CD4-positive, alpha-beta T cell treated with Interleukin-6 for 4 hours (primary cell): ENCODE results near the gene SLIT1.
A peak's percentile ranks its signal among the peaks of the same experiment; 100 is the strongest.

Experiments
- DNase-seq: peaks from one replicate; pipeline ENCODE4 v3.0.0-alpha.2; 2020; ENCODE audit warnings: mixed read lengths

The SLIT1 gene

GRCh38 chr10:97078261-97078937 lies 107.4 kb downstream of the SLIT1 start:
- no peak for DNase-seq

GRCh38 chr10:97076781-97077180 lies 109.0 kb downstream of the SLIT1 start:
- no peak for DNase-seq

GRCh38 chr10:97075961-97076525 lies 109.7 kb downstream of the SLIT1 start:
- DNase-seq, result no peak

- DNase-seq, result no peak
Observed at GRCh38 chr10:97075421-97075820, 110.3 kb downstream of the SLIT1 start.

- DNase-seq, result no peak
Observed at GRCh38 chr10:97074256-97075145, 111.3 kb downstream of the SLIT1 start.

GRCh38 chr10:97072851-97073665 lies 112.7 kb downstream of the SLIT1 start:
- peak; percentile 78 for DNase-seq

GRCh38 chr10:97071496-97071895 lies 114.3 kb downstream of the SLIT1 start:
- DNase-seq, result no peak

GRCh38 chr10:97069576-97070362 lies 116.0 kb downstream of the SLIT1 start:
- no peak for DNase-seq

GRCh38 chr10:97069026-97069425 lies 116.7 kb downstream of the SLIT1 start:
- no peak for DNase-seq

GRCh38 chr10:97067716-97068391 lies 117.9 kb downstream of the SLIT1 start:
- no peak for DNase-seq

- DNase-seq, result no peak
Observed at GRCh38 chr10:97066877-97067555, 118.7 kb downstream of the SLIT1 start.

GRCh38 chr10:97065686-97066660 lies 119.8 kb downstream of the SLIT1 start:
- no peak for DNase-seq

- DNase-seq, result no peak
Observed at GRCh38 chr10:97065128-97065527, 120.6 kb downstream of the SLIT1 start.

- no peak for DNase-seq
Observed at GRCh38 chr10:97063983-97064837, 121.5 kb downstream of the SLIT1 start.

GRCh38 chr10:97063271-97063982 lies 122.3 kb downstream of the SLIT1 start:
- no peak for DNase-seq

- no peak for DNase-seq
Observed at GRCh38 chr10:97062456-97062855, 123.3 kb downstream of the SLIT1 start.

- no peak for DNase-seq
Observed at GRCh38 chr10:97062046-97062445, 123.7 kb downstream of the SLIT1 start.

- DNase-seq, result no peak
Observed at GRCh38 chr10:97061423-97061822, 124.3 kb downstream of the SLIT1 start.
